Fibroblast of pulmonary artery (primary cell): ENCODE measurements around the gene INSIG1.
A peak's percentile ranks its signal among the peaks of the same experiment; 100 is the strongest.

Source experiments
- DNase-seq: peaks from one replicate; pipeline ENCODE4 v3.0.0-alpha.2; 2010; ENCODE audit warnings: low read depth
- H3K4me3 ChIP-seq: replicated peaks from 2 replicates; pipeline ENCODE4 v1.5.1; 2011; ENCODE audit warnings: low read depth, mild to moderate bottlenecking, control low read depth, low read length, moderate library complexity
- TF ChIP-seq, protein P1 (sequence below): IDR thresholded peaks from 2 replicates; pipeline ENCODE4 v1.5.1; 2011; ENCODE audit warnings: mild to moderate bottlenecking, control low read depth, low read length, inconsistent platforms; ENCODE audit errors: missing control alignments

INSIG1 gene

DNA sequence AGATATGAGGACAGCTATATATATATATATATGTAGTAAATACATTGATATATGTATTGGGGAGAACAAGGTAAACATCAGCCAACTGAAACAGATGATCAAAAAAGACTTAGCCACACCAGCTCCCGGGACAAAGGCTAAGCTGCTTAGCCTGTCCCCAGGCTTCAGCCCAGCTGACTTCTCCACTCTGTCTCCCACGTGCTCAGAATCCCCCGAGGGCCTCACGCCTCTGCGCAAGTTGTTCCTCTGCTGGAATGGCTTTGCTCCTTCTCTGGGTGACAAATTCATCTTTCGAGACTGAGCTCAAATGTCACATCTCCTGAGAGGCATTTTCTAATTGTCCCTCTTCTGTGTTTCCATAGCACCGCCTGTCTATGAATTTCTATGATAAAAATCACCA is 8.6 kb upstream of the INSIG1 start:
- TF ChIP-seq, protein P1, sequence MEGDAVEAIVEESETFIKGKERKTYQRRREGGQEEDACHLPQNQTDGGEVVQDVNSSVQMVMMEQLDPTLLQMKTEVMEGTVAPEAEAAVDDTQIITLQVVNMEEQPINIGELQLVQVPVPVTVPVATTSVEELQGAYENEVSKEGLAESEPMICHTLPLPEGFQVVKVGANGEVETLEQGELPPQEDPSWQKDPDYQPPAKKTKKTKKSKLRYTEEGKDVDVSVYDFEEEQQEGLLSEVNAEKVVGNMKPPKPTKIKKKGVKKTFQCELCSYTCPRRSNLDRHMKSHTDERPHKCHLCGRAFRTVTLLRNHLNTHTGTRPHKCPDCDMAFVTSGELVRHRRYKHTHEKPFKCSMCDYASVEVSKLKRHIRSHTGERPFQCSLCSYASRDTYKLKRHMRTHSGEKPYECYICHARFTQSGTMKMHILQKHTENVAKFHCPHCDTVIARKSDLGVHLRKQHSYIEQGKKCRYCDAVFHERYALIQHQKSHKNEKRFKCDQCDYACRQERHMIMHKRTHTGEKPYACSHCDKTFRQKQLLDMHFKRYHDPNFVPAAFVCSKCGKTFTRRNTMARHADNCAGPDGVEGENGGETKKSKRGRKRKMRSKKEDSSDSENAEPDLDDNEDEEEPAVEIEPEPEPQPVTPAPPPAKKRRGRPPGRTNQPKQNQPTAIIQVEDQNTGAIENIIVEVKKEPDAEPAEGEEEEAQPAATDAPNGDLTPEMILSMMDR = no peak
- DNase-seq = no peak
- no peak overlapping the region for H3K4me3 ChIP-seq

DNA sequence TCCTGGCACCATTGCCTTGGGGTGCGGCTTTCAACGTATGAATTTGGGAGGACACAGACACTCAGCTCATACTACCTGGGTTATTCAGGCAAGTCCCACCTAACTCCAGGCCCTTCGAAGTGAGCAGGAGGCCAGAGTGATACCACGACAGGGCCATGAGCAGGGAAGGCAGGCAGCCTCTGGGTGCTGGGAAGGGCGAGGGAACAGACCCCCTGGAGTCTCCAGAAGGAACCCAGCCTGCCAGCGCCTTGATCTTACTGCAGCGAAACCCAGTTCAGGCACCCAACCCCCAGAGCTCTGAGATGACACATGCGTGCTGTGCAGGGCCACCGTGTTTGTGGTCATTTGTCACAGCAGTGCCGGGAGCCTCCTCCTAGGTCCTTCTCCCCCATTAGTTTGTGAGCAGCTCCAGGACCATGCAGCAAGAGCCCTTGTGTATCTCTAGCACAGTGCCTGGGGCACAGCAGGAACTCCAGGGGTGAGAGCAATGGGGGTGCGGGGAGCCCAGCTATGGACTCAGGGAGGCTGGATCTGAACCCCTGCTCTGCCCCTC is 7.7 kb upstream of the INSIG1 start:
- no peak overlapping the region for H3K4me3 ChIP-seq
- TF ChIP-seq, protein P1 = no peak
- DNase-seq = no peak

DNA sequence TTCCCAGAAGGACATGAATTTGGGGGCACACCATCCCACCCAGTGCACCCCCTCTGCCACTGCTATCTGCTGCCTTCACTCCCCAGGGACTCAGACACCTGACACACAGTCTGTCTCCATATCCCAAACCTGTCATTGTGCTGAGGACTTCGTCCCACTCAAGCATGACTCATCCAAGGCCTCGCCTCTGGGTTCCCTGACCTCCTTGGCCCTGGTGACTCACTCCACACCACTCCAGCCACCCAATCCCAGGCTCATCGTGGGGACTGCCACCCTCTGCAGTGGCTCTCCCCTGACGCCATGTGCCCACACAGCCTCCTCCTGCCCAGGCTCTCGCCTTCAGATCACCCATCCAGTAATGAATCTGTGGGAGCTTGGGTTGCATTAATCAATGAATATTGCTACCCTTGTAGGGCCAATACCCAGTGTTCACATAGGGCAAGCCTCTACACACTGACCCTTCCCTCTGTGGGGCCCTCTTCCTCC is 6.6 kb upstream of the INSIG1 start:
- no peak overlapping the region for H3K4me3 ChIP-seq
- peak; percentile 39 for DNase-seq
- TF ChIP-seq, protein P1 = no peak

DNA sequence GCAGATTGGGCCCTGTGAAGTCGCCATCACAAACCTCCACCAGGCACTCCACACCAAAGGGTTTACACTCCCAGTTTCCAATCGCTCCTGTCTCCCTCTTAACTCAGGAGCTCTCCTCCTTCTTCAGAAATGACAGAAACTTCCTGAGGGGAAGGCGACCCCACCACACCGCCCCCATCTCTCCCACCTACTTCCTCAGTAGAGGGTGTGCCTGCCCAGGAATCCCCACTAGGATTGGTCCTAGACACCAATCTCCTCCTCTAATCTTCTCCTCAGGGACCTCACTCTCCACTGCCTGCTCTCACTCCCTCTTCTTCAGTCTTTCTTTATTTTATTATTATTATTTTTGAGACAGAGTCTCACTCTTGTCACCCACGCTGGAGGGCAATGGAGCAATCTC is 5.9 kb upstream of the INSIG1 start:
- no peak overlapping the region for H3K4me3 ChIP-seq
- TF ChIP-seq, protein P1 = no peak
- DNase-seq = no peak

DNA sequence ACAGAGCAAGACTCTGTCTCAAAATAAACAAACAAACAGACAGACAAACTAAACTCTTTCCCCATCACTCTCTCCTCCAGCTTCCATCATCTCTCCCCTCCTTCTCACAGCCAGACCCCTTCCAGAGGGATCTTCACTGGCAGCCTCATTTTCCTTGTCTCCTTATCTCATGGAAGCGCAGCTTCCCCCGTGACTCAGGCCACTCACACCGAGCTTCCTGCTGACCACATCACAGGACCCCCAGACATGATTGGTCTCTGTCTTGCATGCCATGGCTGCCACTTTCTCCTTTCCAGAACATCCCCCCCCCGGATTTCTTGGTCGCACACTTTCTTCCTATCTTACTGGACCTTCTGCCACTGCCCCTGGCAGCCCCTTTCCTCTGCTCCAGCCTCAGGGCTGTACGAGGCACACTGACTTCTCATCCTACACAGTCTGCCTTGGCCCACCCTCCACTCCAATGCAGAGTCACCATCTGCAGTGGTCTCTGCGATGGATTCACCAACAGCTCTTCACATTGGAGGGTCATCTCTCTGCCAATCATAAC is 4.9 kb upstream of the INSIG1 start:
- H3K4me3 ChIP-seq = no peak overlapping the region
- TF ChIP-seq, protein P1 = no peak
- no peak for DNase-seq

DNA sequence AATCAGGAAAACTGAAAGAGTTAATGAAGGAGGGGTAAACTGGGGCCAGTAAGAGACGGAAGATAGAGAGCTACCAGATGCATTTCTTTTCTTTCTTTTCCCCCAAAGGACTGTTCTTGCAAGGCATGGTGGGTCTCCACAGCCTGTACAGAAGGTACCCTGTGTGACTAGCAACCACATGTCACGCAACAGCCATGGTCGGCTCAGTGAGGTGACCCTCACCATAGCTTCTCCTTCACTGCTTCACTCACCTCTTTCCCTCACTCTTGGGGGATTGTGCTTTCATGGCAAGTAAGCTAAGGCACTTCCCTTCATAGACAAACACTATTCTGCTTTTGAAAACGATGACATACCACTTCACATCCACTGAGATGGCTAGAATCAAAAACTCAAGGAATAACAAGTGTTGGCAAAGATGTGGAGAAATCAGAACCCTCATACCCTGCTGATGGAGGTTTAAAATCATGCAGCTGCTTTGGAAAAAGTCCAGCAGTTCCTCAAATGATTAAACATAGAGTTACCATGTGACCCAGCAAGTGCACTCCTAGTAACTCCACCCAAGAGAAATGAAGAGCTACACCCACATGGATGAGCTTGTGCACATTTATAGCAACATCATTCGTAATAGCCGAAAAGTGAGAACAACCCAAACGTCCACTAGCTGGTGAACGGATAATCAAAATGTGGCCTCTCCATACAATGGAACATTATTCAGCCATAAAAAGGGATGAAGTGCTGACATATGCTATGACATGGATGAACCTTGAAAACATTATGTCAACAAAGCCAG is 3.8 kb upstream of the INSIG1 start:
- no peak for DNase-seq
- H3K4me3 ChIP-seq = no peak overlapping the region
- TF ChIP-seq, protein P1 = no peak

DNA sequence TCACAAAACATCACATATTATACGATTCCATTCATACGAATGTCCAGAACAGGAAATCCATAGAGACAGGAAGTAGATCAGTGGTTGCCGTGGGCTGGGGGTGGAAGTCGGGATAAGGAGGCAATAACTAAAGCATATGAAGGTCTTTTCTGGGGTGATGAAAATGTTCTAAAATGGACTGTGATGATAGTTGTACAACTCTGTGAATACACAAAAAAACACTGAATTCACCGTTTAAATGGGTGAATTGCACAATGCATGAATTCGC is 3.2 kb upstream of the INSIG1 start:
- DNase-seq = no peak
- TF ChIP-seq, protein P1 = no peak
- H3K4me3 ChIP-seq = no peak overlapping the region
